Activated CD4-positive, alpha-beta T cell treated with anti-CD3 and anti-CD28 coated beads, Interleukin-2, amount 50 U/mL, for 1 hour (primary cell): Measurements from ENCODE around the gene DUS3L.
"Not testable (repeated sequence)": the region's sequence is repeated elsewhere in the genome, so short reads cannot be mapped to it uniquely, and the experiment has no call there.

Source experiments
- DNase-seq: peaks from one replicate; pipeline ENCODE4 v3.0.0-alpha.2; 2020

The DUS3L gene

DNA sequence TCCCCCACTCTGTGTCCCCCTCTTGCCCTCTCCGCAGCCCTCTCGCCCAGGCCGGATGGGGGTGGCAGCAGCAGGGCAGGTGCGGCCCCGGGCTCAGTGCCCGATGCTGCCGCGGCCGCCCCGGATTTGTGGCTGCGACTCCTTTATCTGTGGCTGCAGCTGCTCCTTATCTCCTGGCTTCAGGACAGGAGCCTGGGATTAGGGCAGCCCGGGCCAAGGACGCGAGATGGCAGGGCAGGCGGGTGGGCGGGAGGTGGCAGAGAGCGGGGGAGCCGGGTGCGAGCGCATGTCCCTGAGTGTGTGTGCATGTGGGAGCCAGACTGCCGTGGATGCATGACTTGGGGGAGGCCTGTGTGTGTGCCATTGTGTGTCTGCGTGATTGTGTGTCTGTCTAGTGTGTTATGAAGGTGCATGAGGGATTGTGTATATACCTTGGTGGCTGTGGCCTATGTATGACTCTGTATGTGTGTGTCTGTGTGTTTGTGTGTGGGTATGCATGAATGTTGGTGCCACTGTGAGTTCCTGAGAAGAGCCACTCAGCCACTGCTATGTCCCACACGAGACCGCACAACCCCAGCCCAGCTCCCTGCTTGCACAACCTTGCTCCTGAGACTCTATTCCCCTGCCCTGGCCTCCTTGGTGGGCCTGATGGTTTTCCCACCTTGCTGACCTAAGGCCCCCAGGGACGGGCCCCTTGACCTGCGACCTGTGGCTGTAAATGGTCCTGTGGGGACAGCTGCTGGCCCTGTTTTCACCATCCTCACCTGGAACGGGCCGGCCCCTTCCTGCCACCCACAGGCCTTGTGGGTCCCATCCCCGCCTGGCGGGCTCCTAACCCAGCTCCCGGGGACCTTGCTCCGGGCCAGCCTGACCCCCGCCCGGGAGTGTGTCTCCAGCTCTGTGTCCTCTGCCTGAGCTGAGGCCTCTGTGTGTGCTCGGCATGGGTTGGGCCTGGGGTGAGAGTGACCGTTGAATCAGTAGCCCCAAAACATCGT is 8.6 kb upstream of the DUS3L start:
- no peak for DNase-seq

DNA sequence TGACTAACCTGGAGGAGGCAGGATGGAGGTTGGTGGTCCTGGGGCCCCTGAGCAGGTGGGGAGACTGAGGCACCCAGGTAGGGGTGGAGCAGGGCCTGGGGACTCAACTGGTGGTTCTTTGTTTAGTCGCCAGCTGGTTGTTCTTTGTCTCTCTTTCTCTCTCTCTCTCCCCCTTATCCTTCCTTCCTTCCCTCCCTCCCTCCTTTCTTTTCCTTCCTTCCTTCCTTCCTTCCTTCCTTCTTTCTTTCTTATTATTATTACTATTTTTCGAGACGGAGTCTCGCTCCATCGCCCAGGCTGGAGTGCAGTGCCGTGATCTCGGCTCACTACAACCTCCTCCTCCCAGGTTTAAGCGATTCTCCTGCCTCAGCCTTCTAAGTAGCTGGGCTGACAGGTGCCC is 7.3 kb upstream of the DUS3L start:
- DNase-seq = no peak

DNA sequence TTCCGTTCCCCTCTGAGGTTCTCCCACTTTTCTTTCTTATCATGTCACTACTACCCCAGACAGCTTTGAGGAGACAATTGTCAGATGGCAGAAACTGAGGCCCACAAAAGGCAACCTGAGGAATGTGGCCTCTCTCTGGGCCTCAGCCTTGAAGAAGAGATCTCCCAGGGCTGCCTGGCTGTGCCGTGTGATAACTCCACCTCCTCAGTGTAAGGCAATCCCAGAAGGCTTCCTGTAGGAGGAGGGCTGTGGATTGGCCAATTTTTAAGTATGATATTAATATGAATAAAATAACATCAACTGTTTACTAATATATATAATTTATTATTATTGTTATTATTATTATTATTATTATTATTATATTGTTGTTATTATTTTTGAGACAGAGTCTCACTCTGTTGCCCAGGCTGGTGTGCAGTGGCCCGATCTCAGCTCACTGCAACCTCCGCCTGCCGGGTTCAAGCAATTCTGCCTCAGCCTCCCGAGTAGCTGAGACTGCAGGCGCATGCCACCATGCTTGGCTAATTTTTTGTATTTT is 4.5 kb upstream of the DUS3L start:
- no peak for DNase-seq

DNA sequence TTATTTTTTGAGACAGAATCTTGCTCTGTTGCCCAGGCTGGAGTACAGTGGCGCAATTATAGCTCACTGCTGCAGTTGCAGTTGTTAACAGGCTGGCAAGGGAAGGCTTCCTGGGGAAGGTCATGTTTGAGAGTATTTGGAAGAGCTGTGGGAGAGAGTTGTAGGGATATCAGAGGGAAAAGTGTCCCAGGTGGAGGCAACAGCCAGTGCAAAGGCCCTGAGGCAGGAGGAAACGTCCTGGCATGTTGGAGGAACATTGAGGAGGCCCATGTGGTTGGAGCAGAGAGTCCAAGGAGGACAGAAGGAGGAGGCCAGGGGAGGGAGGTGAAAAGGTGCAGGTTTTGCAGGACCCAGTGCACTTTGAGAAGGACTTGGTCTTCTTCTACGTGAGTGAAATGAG is 2.2 kb upstream of the DUS3L start:
- DNase-seq = no peak

DNA sequence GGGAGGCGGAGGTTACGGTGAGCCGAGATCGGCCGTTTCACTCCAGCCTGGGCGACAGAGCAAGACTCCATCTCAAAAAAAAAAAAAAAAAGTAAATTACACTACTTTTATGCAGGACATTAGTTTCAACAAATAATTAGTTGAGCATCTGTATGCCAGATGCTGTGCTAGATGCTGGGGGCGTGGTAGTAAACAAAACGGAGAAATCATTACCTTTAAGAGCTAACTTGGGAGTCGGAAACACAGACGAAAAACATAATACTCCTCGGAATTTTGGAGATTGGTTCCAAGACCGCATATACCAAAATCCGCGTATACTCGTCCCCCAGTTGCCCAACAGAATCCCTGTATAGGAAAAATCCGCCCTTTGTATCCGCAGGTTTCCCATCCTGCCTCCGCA is 1.3 kb upstream of the DUS3L start:
- no peak for DNase-seq

DNA sequence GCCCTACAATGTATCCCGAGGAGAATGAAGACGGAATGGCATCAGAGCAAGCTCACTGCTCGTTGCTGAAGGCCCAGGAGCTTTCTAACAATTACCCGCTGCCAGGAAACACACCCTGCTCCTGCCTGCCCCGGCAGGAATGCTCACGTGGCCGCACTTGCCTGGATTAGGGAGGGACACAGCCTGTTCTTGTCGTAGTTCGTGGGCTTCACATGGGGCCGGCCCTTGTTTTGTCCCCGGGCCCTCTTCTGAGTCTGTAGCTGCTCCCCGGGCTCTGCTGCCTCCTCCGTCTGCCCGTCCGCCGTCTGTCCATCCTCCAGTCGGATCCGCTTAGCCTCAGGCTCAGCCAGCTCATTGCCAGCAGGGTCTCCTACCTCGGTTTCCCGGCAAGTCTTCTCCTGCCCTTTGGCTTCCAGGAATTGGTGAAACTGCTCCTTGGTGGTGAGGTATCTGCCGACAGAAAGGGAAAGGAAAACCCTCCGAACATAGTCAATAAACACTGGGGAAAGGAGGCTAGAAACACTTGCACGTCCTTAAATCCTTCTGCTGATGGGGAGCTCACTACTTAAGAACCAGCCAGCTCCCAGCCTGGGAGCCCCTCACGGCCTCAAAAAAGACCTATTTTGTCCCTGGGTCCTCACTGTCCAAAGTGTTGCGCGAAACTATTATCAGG is 941 bp downstream of the DUS3L start:
- DNase-seq = no peak

DNA sequence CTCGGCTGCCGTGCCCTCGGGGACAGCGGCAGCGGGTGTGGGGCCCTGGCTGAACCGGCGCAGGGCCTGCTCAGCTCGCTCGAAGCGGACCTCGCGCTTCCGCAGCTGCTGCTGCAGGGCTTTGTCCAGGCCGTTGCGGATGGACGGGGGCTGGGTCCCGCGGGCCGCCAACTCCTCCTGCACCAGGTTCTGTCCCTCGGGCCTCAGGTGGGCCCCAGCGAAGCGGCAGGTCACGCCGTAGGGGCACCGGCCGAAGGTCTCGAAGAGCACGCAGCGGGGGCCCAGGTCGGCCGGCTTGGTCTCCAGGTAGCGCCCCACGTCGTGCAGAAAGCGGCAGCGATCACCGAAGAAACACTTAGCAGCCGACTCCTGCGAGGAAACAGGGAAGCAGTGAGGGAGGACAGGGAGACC is 1.6 kb downstream of the DUS3L start:
- DNase-seq = no peak

DNA sequence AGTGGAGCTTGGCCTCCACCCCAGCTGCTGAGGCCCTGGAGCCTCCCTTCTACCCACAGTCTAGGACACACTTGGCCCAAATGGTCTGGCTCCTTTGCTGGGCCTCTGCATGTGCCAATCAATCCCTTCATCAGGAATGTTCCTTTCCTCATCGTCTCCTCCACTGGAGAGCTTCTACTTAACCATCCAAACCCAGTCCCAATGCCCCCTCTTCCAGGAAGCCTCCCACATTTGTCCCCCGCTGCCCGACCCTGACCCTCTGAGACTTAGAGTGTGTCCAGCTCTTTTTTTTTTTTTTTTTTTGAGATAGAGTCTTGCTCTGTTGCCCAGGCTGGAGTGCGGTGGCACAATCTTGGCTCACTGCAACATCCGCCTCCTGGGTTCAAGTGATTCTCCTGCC is 2.5 kb downstream of the DUS3L start:
- DNase-seq = no peak

DNA sequence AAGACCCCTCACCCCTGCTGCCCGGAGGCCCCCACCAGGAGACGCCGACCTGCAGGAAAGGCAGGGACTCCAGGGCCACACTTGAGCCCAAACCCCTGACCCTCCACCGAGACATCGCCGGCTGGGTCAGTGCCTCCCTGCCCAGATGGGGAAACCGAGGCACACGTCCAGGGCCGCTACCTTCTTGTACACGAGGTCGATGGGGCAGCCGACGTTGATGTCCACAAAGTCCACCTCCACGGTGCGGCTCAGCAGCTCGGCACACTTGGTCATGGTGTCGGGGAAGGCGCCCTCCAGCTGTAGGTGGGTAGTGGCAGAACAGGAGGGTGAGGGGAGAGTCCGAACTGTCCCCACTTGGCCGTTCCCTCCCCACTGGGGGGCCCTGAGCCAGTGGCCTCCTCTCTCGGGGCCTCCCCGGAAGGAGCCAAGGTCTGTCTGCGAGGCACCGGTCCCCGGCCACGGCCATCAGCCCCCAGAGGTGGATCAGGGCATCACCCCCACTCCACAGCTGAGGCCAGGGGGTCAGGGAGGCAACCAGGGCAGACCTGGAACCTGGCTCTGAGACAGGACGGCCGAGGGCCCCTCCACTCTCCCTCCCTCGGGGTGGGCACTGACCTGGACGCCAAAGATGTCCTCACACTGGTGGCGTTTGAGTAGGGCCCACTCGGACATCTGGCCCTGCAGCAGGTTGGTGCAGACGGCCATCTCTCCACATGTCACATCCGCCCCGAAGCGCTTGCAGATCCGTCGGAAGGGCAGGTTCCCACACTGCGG is 3.4 kb downstream of the DUS3L start:
- DNase-seq = no peak

DNA sequence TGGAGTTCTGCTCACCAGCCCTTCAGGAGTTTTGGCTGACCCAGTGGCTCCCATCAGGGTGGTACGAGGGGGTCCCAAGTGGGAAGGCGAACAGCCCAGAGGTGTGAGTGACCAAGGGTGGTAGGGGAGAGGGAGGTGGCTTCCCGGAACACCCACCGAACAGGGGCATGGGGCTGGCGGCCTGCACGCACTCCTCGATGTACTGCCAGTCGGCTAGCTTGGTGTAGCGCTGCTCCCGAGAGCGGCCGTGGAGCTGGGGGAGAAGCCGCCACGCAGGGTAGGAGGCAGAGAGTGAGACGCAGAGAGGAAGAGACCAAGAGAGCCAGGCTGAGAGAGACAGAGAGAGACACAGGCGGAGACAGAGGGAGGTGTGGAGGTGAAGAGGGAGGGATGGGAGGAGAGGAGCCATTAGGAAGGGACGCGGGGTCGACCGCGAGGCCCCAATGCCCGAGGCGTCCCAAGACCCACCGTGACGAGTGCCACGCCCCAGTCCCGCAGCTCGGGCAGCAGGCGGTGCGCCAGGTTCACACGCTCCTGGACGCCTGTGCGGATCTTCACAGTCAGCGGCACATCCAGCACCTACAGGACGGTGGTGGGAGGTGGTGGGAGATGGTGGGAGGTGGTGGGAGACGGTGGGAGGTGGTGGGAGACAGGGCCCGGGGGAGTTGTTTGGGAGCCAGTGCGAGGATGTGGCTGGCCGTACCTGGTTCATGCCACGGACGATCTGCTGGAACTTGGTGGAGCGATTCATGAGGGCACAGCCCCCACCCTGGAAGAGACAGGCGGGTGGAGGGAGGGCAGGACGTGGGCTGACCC is 4.2 kb downstream of the DUS3L start:
- no peak for DNase-seq

DNA sequence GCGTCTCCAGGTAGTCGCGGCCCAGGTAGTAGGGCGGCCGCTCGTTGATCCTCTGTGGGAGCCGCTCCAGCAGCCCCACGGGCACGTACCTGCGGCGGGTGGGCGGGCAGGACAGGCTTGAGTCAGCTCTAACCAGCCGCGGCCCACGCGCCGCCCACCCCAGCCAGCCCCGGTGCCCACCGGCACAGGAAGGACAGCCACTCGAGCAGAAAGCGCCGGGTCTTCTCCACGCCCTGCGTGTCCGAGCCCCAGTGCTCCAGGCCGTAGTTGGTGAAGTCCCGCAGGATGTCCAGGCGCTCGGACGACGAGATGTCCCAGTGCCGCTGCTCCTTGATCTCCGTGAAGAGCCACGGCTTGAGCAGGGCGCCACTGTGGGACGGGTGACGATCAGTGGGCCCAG is 5.5 kb downstream of the DUS3L start:
- no peak for DNase-seq

DNA sequence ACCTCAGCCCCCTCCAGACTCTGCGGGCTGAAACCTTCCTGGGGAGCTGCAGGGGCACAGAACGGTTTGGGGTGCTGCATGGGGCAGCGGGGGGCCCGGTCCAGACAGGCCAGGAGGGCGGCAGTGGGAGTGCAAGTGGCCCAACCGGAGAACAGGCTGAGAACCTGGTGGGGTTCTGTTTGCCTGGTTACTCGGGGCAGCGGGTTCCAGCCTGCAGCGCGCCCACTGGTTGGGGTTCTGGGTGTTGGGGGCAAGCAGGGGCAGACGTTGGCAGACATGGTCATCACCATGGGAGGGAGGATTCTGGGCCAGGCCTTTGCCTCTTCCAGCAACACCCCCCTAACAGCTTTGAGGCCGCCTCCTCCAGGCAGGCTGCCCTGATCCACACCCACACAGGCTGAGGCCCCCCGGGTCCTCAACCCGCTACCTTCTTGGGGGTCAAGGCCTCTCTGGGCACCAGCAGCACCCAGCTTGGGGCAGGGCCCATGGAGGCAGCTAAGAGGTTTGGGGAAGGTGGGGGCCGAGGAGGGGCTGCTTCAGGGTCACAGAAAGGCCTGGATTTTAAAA is 6.3 kb downstream of the DUS3L start, which contains the start of gene PRR22:
PRR22 (minus strand) TSS at position 166 of the 567 bp plus-strand sequence; CDS start at position 80, 86 bp downstream.
- no peak for DNase-seq

DNA sequence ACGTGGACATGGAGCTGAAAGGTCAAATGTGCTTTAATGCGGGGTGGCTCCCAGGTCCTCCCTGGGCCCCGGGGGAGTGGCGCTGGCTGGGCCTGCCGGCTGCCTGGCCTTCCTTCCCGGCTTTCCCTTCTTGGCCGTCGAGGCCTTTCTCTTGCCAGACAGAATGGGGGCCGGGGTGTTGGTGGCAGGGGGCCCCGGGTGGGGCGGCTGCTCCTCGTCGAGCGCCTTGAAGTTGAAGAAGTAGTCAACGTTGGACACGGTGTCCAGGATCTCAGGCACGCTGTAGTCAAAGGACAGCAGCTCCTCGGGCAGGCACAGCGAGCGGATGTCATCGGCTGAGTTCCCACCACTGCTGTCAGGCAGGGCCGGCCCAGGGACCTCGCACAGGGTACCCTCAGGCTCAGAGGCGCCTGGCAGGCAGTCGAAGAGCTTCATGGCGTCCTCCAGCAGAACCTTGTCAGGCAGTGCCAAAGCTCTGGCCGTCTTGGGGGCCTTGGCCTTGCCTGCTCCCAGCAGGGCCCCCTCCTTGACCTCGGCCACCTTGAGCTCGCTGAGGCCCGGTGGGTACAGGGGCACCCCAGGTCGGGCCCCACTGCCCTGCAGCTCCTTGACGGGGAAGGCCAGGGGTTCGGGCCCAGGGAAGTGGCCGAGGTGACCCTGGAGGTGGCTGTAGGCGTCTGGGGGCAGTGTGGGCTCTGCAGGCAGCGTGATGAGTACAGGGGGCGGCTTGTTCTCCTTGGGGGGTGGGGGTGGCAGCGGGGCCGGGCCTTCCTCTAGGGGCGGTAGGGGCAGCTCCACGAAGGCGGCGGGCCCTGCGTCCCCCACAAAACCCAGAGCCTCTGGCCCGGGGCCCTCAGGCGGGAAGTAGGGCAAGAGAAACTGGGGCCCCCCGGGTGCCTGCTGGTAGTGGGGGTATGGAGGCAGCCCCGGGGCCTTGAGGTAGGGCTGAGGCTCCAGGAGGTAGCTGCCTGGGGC is 7.7 kb downstream of the DUS3L start:
- DNase-seq = no peak

DNA sequence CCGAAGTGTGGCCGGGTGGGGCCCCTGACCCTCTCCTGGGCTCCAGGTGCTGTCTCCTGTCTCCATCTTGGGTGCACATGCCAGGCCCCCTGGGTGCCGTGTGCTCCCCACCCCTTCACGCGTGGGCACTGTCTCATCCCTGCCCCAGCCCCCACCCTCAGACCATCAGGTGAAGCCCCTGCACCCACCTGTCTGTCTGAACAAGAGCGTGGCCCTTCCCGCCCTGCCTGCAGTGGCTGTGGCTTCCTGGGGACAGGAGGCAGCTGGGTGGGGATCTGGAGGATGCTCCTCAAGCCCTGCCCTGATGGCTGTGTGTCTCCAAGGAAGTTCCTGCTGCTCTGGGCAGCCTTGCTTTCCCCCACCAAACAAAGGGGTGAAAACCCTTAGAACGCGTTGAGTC is 8.6 kb downstream of the DUS3L start:
- DNase-seq = no peak

DNA sequence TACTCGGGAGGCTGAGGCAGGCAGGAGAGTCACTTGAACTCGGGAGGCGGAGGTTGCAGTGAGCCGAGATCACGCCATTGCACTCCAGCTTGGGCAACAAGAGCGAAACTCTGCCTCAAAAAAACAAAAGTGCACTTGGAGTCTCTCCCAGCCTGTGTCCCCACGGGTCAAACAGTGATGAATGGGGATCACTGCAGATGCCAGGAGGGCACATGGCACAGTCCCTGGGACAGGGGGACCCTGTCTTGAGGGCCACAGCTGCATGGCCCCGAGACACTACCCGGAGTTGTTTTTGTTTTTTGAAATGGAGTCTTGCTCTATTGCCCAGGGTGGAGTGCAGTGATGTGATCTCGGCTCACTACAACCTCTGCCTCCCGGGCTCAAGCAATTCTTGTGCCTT is 10.0 kb downstream of the DUS3L start:
- DNase-seq = not testable (repeated sequence)

DNA sequence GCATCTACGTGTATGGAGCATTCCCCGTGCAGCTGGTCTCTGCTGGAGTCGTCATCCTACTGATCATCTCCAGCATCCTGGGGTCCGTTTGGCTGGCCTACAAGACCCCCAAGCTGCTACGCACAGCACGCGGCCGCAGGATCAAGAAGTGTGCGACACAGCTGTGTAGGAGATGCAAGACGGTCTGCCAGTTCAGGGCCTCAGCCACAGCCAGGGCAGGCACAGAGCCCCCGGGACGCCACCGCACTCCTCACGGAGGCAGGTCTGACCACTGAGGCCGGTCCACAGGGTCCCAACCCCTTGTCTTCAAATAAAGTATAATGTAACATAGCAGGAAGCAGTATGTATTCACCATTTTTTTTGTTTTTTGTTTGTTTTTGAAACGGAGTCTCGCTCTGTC is 12.6 kb downstream of the DUS3L start:
- no peak for DNase-seq

DNA sequence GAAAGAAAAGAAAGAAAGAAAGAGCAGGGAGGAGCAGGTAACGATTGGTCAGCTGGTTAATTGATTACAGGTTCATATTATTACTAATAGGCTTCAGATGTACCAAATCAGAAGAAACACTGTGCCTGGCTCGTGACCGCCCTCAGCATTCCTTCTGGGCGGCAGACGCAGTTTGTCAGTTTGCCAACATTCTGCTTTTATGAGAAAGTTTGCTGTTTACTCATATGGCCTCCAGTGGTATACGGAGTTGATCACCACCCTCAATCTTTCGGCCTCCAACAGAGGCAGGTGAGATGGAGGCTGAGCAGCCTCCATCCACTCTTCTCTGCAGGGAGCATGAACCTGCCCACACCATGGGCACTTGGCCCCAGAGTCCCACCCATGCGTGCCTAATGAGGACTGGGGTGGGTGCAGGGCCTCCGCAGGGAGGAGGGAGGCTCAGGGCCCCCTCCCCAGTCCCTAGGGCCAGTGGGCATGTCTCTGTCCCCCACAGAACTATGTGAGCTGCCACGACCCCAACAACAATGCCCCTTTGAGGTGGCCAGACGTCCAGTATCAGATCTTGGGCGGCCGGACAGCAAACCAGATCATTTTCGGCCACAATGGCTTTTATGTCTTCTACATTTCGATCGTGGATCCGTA is 15.2 kb downstream of the DUS3L start:
- no peak for DNase-seq

DNA sequence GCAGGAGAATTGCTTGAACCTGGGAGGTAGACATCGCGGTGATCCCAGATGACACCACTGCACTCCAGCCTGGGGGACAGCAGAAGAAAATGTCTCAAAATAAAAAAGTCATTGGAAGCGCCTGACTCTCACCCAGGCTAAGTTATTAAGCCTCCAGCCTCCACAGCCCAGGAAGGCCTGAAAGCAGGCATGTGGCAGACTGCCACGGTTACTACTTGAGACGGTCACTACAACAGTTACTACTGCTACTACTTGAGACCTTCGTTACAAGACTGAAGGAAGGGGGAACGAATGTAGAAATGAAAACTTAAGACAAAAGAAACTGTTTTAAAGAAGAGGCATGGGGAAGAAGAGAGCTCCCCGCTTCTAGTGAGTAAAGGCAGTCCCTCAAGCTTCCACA is 16.0 kb downstream of the DUS3L start:
- DNase-seq = no peak

DNA sequence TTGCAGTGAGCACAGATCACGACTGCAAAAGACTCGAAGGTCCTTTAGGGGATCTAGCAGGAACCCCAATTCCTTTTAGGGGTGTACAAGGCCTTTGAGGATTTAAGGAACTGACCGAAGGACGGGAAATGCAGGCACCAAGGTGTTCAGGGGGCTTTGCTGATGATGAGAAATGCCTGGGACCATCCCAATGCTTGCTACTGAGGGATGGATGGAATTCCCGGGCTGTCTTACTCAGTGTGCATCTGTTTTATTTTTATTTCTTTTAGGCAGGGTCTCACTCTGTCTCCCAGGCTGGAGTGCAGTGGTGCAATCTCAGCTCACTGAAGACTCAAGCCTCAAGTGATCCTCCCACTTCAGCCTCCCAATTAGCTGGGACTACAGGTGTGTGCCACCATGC is 17.7 kb downstream of the DUS3L start:
- no peak for DNase-seq

DNA sequence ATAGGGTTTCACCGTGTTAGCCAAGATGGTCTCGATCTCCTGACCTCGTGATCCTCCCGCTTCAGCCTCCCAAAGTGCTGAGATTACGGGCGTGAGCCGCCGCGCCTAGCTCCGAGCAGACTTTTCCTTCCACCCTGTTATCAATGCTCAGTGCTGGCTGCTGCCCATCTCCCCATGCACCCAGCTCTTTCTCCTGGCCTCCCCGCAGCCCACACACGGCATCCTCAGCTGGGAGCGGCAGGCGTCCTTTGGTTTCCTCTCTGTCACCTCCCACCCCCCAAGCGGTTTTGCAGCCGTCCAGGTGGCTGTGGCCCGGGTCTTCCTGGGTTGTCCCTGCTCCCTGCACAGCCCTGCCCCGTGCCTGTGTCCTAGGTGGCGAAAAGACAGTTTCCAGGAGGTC is 18.5 kb downstream of the DUS3L start:
- no peak for DNase-seq
